A549 (cell line): Measurements from ENCODE around the gene C2orf78.

Source experiments
- ATOH8 ChIP-seq: fragments of 250-450 bp; sonication (Bioruptor Pico); IDR thresholded peaks from 2 replicates; pipeline ENCODE4 v1.5.0; 2020; ENCODE audit warnings: low read depth, mild to moderate bottlenecking, moderate library complexity
- CEBPB ChIP-seq, 2 experiments: fragments of >200 bp in 1 of 2; sonication (Bioruptor Twin) in 1 of 2; formaldehyde crosslinking in 1 of 2; IDR thresholded peaks; 2 replicates each; pipeline ENCODE4 v1.6.1; 2012 to 2016
- CTCF ChIP-seq: fragments of >200 bp; sonication (Bioruptor Twin); formaldehyde crosslinking; IDR thresholded peaks from 3 replicates; pipeline ENCODE4 v1.5.1; 2016
- EP300 ChIP-seq, 2 experiments: fragments of >200 bp; sonication (Bioruptor Twin); formaldehyde crosslinking; IDR thresholded peaks; 2 replicates in 1 of 2; 3 replicates in 1 of 2; pipeline ENCODE4 v1.6.1; 2016 to 2017
- ESRRA ChIP-seq: fragments of 150-350 bp; IDR thresholded peaks from 2 replicates; pipeline ENCODE4 v1.6.1; 2014; ENCODE audit warnings: mild to moderate bottlenecking, low read length, borderline replicate concordance
- HOXA7 ChIP-seq: fragments of 250-450 bp; sonication (Bioruptor Pico); IDR thresholded peaks from 2 replicates; pipeline ENCODE4 v1.5.0; 2020; ENCODE audit warnings: mild to moderate bottlenecking, moderate library complexity
- MAX ChIP-seq: IDR thresholded peaks from 2 replicates; pipeline ENCODE4 v1.6.1; 2012
- POLR2A ChIP-seq: IDR thresholded peaks from 2 replicates; pipeline ENCODE4 v1.6.1; 2012; ENCODE audit warnings: mild to moderate bottlenecking, low read length
- SMC3 ChIP-seq: fragments of >200 bp; sonication (Bioruptor Twin); formaldehyde crosslinking; IDR thresholded peaks from 3 replicates; pipeline ENCODE4 v1.6.1; 2018; ENCODE audit warnings: inconsistent platforms
- USF2 ChIP-seq: fragments of 450-650 bp; IDR thresholded peaks from 2 replicates; pipeline ENCODE4 v1.6.1; 2014; ENCODE audit warnings: antibody characterized with exemption

GRCh38 chr2:73842739-73843019 is 58.7 kb downstream of the C2orf78 start:
- TF ChIP-seq CTCF (no peak), EP300 (IDR thresholded peaks at IDR 0.05) (no peak), HOXA7 (CRISPR knock-in tag) (no peak), CEBPB (IDR thresholded peaks at IDR 0.05) (no peak), POLR2A (no peak), ESRRA (no peak), MAX (no peak), ATOH8 (CRISPR knock-in tag) (no peak), SMC3 (no peak), USF2 (no peak)
